DOHH2 (cell line): ENCODE results near the gene RASSF4.

Source experiments
- H3F3A ChIP-seq: fragments of 200-600 bp; sonication (generic), shearing (Covaris generic); 2 replicates; pipeline ENCODE4 v1.6.0; 2016; ENCODE audit warnings: antibody characterized with exemption, mild to moderate bottlenecking; ENCODE audit not compliant: control insufficient read depth, insufficient read depth
- H3K27ac ChIP-seq: fragments of 200-600 bp; sonication (generic); 2 replicates; pipeline ENCODE4 v1.5.1; 2014; ENCODE audit warnings: low read depth, mild to moderate bottlenecking, low read length, moderate library complexity
- H3K27me3 ChIP-seq: fragments of 200-600 bp; sonication (generic); 2 replicates; pipeline ENCODE4 v1.6.1; 2014; ENCODE audit warnings: mild to moderate bottlenecking, low read length, mixed read lengths; ENCODE audit not compliant: control insufficient read depth
- H3K36me3 ChIP-seq: fragments of 200-600 bp; sonication (generic); 2 replicates; pipeline ENCODE4 v1.6.1; 2014; ENCODE audit warnings: mild to moderate bottlenecking, low read length, moderate library complexity, mixed read lengths; ENCODE audit not compliant: control insufficient read depth
- H3K4me1 ChIP-seq: fragments of 200-600 bp; sonication (generic); 2 replicates; pipeline ENCODE4 v1.6.1; 2014; ENCODE audit warnings: mild to moderate bottlenecking, low read length, mixed read lengths; ENCODE audit not compliant: control insufficient read depth
- H3K4me2 ChIP-seq: fragments of 200-600 bp; sonication (generic); 2 replicates; pipeline ENCODE4 v1.6.0; 2014; ENCODE audit warnings: mild to moderate bottlenecking, low read length, moderate library complexity
- H3K4me3 ChIP-seq: fragments of 200-600 bp; sonication (generic); 2 replicates; pipeline ENCODE4 v1.5.1; 2014; ENCODE audit warnings: mild to moderate bottlenecking, low read length, mixed read lengths
- H3K79me2 ChIP-seq: fragments of 200-600 bp; sonication (generic); 2 replicates; pipeline ENCODE4 v1.6.1; 2014; ENCODE audit warnings: mild to moderate bottlenecking, low read length, mixed read lengths; ENCODE audit not compliant: control insufficient read depth
- H3K9me2 ChIP-seq: fragments of 200-600 bp; sonication (generic); replicated peaks from 2 replicates; pipeline ENCODE4 v1.6.1; 2014; ENCODE audit warnings: mild to moderate bottlenecking, low read length, mixed read lengths; ENCODE audit not compliant: control insufficient read depth
- H3K9me3 ChIP-seq: fragments of 200-600 bp; sonication (generic); 2 replicates; pipeline ENCODE4 v1.6.1; 2014; ENCODE audit warnings: antibody characterized with exemption, low read length, mixed read lengths; ENCODE audit not compliant: control insufficient read depth, insufficient read depth
- H4K20me1 ChIP-seq: fragments of 200-600 bp; sonication (generic); 2 replicates; pipeline ENCODE4 v1.6.0; 2014; ENCODE audit warnings: low read depth, mild to moderate bottlenecking, antibody characterized with exemption, low read length, moderate library complexity; ENCODE audit not compliant: control insufficient read depth, insufficient read depth
- EZH2phosphoT487 ChIP-seq: fragments of 200-600 bp; sonication (generic); IDR thresholded peaks from 2 replicates; pipeline ENCODE4 v1.6.1; 2017; ENCODE audit warnings: borderline replicate concordance, mild to moderate bottlenecking, antibody characterized with exemption, low read length, moderate library complexity, mixed read lengths
- TF ChIP-seq, protein P1 (sequence below): fragments of 200-600 bp; sonication (generic); IDR thresholded peaks from one replicate; pipeline ENCODE4 v1.5.1; 2014; ENCODE audit warnings: antibody characterized with exemption, mild to moderate bottlenecking, low read depth, low read length; ENCODE audit not compliant: poor library complexity, severe bottlenecking

Gene RASSF4

DNA sequence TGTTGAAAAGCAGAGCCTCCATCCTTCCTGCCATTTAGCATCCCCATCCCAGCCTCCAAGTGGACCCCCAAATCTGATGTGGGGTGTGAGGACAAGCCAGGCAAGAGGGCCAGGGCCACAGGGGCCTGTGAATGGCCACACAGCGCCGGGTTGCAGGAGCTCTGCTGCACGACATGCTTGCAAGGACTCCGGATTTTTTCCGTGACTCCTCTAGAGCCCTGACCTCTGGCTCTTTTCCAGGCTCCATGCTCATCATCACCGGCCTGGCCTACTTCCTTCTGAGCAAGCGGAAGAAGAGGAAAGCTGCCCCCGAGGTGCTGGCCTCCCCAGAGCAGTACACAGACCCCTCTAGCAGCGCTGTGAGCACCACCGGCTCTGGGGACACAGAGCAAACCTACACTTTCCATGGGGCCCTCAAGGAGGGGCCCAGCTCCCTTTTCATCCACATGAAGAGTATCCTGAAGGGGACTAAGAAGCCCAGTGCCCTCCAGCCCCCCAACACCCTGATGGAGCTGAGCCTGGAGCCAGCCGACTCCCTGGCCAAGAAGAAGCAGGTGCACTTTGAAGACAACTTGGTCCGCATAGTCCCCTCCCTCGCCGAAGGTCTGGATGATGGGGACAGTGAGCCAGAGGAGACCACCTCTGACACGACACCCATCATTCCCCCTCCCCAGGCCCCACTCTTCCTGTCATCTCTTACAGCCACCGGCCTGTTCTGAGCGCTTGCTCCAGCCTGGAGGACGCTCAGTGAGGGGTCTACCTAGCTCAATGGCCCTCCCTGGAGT lies 25.0 kb upstream of the RASSF4 start:
- H4K20me1 ChIP-seq: no peaks in the 10 kb centered on the region
- no peaks in the 10 kb centered on the region for H3K9me2 ChIP-seq
- TF ChIP-seq EZH2phosphoT487: no peak
- TF ChIP-seq, protein P1, sequence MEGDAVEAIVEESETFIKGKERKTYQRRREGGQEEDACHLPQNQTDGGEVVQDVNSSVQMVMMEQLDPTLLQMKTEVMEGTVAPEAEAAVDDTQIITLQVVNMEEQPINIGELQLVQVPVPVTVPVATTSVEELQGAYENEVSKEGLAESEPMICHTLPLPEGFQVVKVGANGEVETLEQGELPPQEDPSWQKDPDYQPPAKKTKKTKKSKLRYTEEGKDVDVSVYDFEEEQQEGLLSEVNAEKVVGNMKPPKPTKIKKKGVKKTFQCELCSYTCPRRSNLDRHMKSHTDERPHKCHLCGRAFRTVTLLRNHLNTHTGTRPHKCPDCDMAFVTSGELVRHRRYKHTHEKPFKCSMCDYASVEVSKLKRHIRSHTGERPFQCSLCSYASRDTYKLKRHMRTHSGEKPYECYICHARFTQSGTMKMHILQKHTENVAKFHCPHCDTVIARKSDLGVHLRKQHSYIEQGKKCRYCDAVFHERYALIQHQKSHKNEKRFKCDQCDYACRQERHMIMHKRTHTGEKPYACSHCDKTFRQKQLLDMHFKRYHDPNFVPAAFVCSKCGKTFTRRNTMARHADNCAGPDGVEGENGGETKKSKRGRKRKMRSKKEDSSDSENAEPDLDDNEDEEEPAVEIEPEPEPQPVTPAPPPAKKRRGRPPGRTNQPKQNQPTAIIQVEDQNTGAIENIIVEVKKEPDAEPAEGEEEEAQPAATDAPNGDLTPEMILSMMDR: no peak
- no peaks in the 10 kb centered on the region for H3K27me3 ChIP-seq
- H3K27ac ChIP-seq: no peak overlapping the region
- H3K36me3 ChIP-seq: no peaks in the 10 kb centered on the region
- no peak overlapping the region for H3K4me2 ChIP-seq
- H3K4me3 ChIP-seq: no peak overlapping the region
- no peaks in the 10 kb centered on the region for H3K79me2 ChIP-seq
- peaks cover 9% of the 10 kb centered on the region for H3K4me1 ChIP-seq
- H3K9me3 ChIP-seq: no peaks in the 10 kb centered on the region
- no peaks in the 10 kb centered on the region for H3F3A ChIP-seq

DNA sequence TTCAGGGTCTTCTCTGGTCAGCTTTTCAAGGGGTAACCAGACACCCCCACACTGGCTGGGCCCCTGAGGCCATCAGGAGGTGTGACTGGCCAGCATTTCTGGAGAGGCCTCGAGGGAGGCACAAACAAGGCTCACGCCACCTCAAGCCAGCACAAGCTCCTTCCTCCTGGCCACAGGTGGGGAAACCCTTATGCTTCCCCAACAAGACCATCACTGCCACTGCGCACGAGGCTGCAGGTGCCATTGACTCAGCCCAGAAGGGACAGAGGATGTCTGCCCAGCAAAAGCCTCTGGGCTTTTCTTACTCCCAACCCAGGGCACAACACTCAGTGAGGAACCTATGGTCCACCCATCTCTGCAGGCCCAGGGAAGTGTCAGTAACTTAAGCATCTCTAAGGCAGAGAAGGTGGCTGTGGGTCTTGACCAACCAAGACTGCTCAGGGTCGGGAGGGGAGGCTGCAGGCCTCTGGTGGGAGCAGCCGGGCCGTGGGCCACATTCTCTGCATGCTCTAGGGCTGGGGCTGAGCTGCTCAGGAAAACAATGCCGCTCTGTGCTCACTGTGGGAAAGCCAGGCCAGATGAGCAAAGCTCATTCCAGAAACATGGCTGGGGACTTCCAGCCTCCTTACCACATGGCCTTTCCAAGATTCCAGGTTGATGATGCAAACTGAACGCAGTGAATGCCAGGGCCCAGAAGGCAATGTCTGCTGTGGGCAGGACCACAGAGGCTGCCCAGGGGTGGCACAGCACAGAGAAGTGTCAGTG lies 24.2 kb upstream of the RASSF4 start:
- Histone ChIP-seq H4K20me1 (no peaks in the 10 kb centered on the region), H3K79me2 (no peaks in the 10 kb centered on the region), H3F3A (no peaks in the 10 kb centered on the region), H3K4me1 (peaks cover 9% of the 10 kb centered on the region), H3K4me3 (no peak overlapping the region), H3K36me3 (no peaks in the 10 kb centered on the region), H3K9me2 (no peaks in the 10 kb centered on the region), H3K27me3 (no peaks in the 10 kb centered on the region), H3K27ac (no peak overlapping the region), H3K9me3 (no peaks in the 10 kb centered on the region), H3K4me2 (no peak overlapping the region)
- no peak for TF ChIP-seq EZH2phosphoT487
- TF ChIP-seq, protein P1: no peak

DNA sequence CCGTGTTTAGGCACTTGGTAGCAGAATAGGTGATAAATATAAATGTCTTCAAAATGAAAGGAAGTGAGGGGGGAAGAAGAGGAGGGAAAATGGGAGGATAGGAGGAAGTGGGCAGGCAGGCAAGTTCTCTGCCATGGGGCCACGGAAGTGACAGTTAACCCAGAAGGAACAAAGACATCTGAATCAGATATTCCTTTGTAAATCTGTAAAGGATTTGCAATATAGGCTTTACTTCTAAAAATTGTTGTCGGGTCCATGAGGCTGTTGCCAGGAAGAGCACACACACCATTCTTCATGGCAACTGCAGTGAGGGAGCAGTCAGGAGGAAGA lies 23.7 kb upstream of the RASSF4 start:
- no peaks in the 10 kb centered on the region for H4K20me1 ChIP-seq
- H3K9me2 ChIP-seq: no peaks in the 10 kb centered on the region
- H3K36me3 ChIP-seq: no peaks in the 10 kb centered on the region
- H3K4me1 ChIP-seq: peaks cover 9% of the 10 kb centered on the region
- H3K4me3 ChIP-seq: no peak overlapping the region
- TF ChIP-seq, protein P1: no peak
- no peak for TF ChIP-seq EZH2phosphoT487
- no peaks in the 10 kb centered on the region for H3F3A ChIP-seq
- H3K4me2 ChIP-seq: no peak overlapping the region
- no peak overlapping the region for H3K27ac ChIP-seq
- H3K79me2 ChIP-seq: no peaks in the 10 kb centered on the region
- no peaks in the 10 kb centered on the region for H3K9me3 ChIP-seq
- H3K27me3 ChIP-seq: peaks cover 3% of the 10 kb centered on the region; the same call in 1 of the 2 replicates
